H1 (cell line): ENCODE results near the gene DHRS13. TPM values are rescaled to one million over a fixed set of nuclear protein-coding genes. Genes with fewer than 3 reads are reported as not detected.

ENCODE experiments used
- CTCF ChIA-PET: fragments of 300-600 bp; sonication (Branson Sonifier 250); formaldehyde crosslinking; loops from one replicate; lab custom pipeline; 2021; ENCODE audit not compliant: partially characterized antibody; lab: Charles Lee
- POLR2A ChIA-PET: fragments of 300-600 bp; sonication (Branson Sonifier 250); formaldehyde crosslinking; loops from one replicate; lab custom pipeline; 2021; ENCODE audit warnings: inconsistent platforms; ENCODE audit not compliant: partially characterized antibody; lab: Charles Lee
- DNase-seq, 2 experiments: peaks; one replicate each; pipeline versions ENCODE4 v3.0.0 to v3.0.0-alpha.2; 2010 to 2022; ENCODE audit warnings: low spot score in 2 of 2, low read depth in 1 of 2, mixed read lengths in 1 of 2
- FAIRE-seq: peaks from 2 replicates; lab custom pipeline; 2011; peaks lifted over from hg19 to GRCh38; lab: Jason Lieb, UNC
- H2AFZ ChIP-seq: 2 replicates; pipeline ENCODE4 v1.8.1; 2012; ENCODE audit warnings: low read length, inconsistent platforms
- H2AK5ac ChIP-seq: 2 replicates; pipeline ENCODE4 v1.6.1; 2013; ENCODE audit warnings: low read depth, low read length
- H2BK120ac ChIP-seq: replicated peaks from 2 replicates; pipeline ENCODE3; 2013; ENCODE audit warnings: low read depth, low read length, inconsistent platforms
- H2BK12ac ChIP-seq: 2 replicates; pipeline ENCODE4 v1.6.1; 2013; ENCODE audit warnings: low read depth, low read length
- H2BK15ac ChIP-seq: 2 replicates; pipeline ENCODE4 v1.6.1; 2013; ENCODE audit warnings: low read length
- H2BK20ac ChIP-seq: 2 replicates; pipeline ENCODE4 v1.6.1; 2013; ENCODE audit warnings: low read length
- H2BK5ac ChIP-seq: 2 replicates; pipeline ENCODE4 v1.6.1; 2013; ENCODE audit warnings: low read depth, low read length
- H3K14ac ChIP-seq: 2 replicates; pipeline ENCODE4 v1.6.1; 2013; ENCODE audit warnings: inconsistent platforms; ENCODE audit not compliant: insufficient read length
- H3K18ac ChIP-seq: 2 replicates; pipeline ENCODE4 v1.6.1; 2013; ENCODE audit warnings: low read length; ENCODE audit errors: extremely low read depth
- H3K23ac ChIP-seq: 2 replicates; pipeline ENCODE4 v1.6.1; 2013; ENCODE audit warnings: inconsistent platforms; ENCODE audit not compliant: insufficient read length
- H3K23me2 ChIP-seq: 2 replicates; pipeline ENCODE4 v1.6.1; 2013; ENCODE audit warnings: low read depth, low read length
- H3K27ac ChIP-seq: 2 replicates; pipeline ENCODE4 v1.6.1; 2011; ENCODE audit warnings: low read depth, low read length, inconsistent platforms
- H3K27me3 ChIP-seq, 4 experiments: replicated peaks in 1 of 4; 1 replicate in 1 of 4; 2 replicates in 3 of 4; pipeline versions ENCODE4 v1.6.1 to v1.8.1; 2011 to 2013; ENCODE audit warnings: low read length in 3 of 4, mild to moderate bottlenecking in 3 of 4, inconsistent platforms in 2 of 4, mixed read lengths in 2 of 4, moderate library complexity in 1 of 4; ENCODE audit not compliant: control insufficient read depth in 3 of 4, insufficient read depth in 3 of 4; ENCODE audit errors: extremely low read depth in 1 of 4
- H3K36me3 ChIP-seq, 4 experiments: 2 replicates each; pipeline versions ENCODE4 v1.6.1 to v1.8.1; 2011 to 2013; ENCODE audit warnings: mild to moderate bottlenecking in 4 of 4, low read length in 3 of 4, moderate library complexity in 2 of 4, control low read depth in 1 of 4, inconsistent platforms in 1 of 4; ENCODE audit not compliant: insufficient read depth in 4 of 4, control insufficient read depth in 2 of 4
- H3K4ac ChIP-seq: replicated peaks from 2 replicates; pipeline ENCODE3; 2013; ENCODE audit warnings: low read length, low read depth, mixed read lengths, inconsistent platforms; ENCODE audit not compliant: insufficient read length
- H3K4me1 ChIP-seq, 4 experiments: replicated peaks in 1 of 4; 1 replicate in 1 of 4; 2 replicates in 3 of 4; pipeline versions ENCODE4 v1.6.1 to v1.8.1; 2011 to 2013; ENCODE audit warnings: low read length in 3 of 4, inconsistent platforms in 2 of 4, mixed read lengths in 1 of 4; ENCODE audit not compliant: insufficient read depth in 4 of 4, control insufficient read depth in 3 of 4
- H3K4me2 ChIP-seq, 2 experiments: 2 replicates each; pipeline versions ENCODE4 v1.6.1 to v1.8.1; 2011 to 2013; ENCODE audit warnings: low read depth in 2 of 2, low read length in 2 of 2, control low read depth in 1 of 2, inconsistent platforms in 1 of 2, mild to moderate bottlenecking in 1 of 2; ENCODE audit not compliant: insufficient read depth in 1 of 2
- H3K4me3 ChIP-seq, 4 experiments: fragments of 200-600, 300-600 bp in 1 of 4; sonication (generic), shearing (Covaris generic), sonication (Bioruptor Twin) in 1 of 4; 2 replicates each; pipeline versions ENCODE4 v1.5.1 to v1.8.1; 2011 to 2016; ENCODE audit warnings: low read length in 4 of 4, low read depth in 3 of 4, control low read depth in 2 of 4, inconsistent platforms in 2 of 4, mild to moderate bottlenecking in 2 of 4, mixed read lengths in 1 of 4, moderate library complexity in 1 of 4; ENCODE audit not compliant: insufficient read depth in 2 of 4; ENCODE audit errors: extremely low read depth in 1 of 4
- H3K56ac ChIP-seq: replicated peaks from 2 replicates; pipeline ENCODE3; 2013; ENCODE audit warnings: low read depth, mild to moderate bottlenecking, mixed read lengths, low read length, inconsistent platforms; ENCODE audit not compliant: insufficient read length
- H3K79me1 ChIP-seq: 2 replicates; pipeline ENCODE4 v1.6.1; 2013; ENCODE audit warnings: low read depth, low read length, control low read depth
- H3K79me2 ChIP-seq, 2 experiments: 2 replicates each; pipeline versions ENCODE4 v1.6.1 to v1.8.1; 2012 to 2013; ENCODE audit warnings: low read length in 2 of 2, mild to moderate bottlenecking in 2 of 2, inconsistent platforms in 1 of 2; ENCODE audit not compliant: insufficient read depth in 2 of 2, control insufficient read depth in 1 of 2
- H3K9ac ChIP-seq, 4 experiments: replicated peaks in 1 of 4; 1 replicate in 1 of 4; 2 replicates in 3 of 4; pipeline versions ENCODE4 v1.6.1 to v1.8.1; 2011 to 2013; ENCODE audit warnings: low read depth in 3 of 4, low read length in 3 of 4, control low read depth in 2 of 4, mild to moderate bottlenecking in 2 of 4, moderate library complexity in 2 of 4, inconsistent platforms in 1 of 4; ENCODE audit errors: extremely low read depth in 1 of 4
- H3K9me3 ChIP-seq, 2 experiments: 2 replicates each; pipeline versions ENCODE4 v1.6.1 to v1.8.1; 2012 to 2013; ENCODE audit warnings: mild to moderate bottlenecking in 2 of 2, moderate library complexity in 2 of 2, control low read depth in 1 of 2, inconsistent platforms in 1 of 2, low read depth in 1 of 2, low read length in 1 of 2, mixed read lengths in 1 of 2; ENCODE audit not compliant: insufficient read depth in 2 of 2
- H4K20me1 ChIP-seq, 2 experiments: replicated peaks in 1 of 2; 2 replicates each; pipeline versions ENCODE3 to v1.8.1; 2011 to 2013; ENCODE audit warnings: inconsistent platforms in 2 of 2, low read length in 2 of 2, mild to moderate bottlenecking in 1 of 2; ENCODE audit not compliant: insufficient read depth in 2 of 2, control insufficient read depth in 1 of 2
- H4K5ac ChIP-seq: 2 replicates; pipeline ENCODE4 v1.6.1; 2013; ENCODE audit warnings: low read length, low read depth, mixed read lengths, inconsistent platforms; ENCODE audit not compliant: insufficient read length
- H4K8ac ChIP-seq: 2 replicates; pipeline ENCODE4 v1.8.0; 2013; ENCODE audit warnings: mild to moderate bottlenecking, moderate library complexity, low read length, inconsistent platforms; ENCODE audit not compliant: insufficient read depth; ENCODE audit errors: extremely low read depth
- H4K91ac ChIP-seq: replicated peaks from 2 replicates; pipeline ENCODE3; 2013; ENCODE audit warnings: low read length, mixed read lengths, inconsistent platforms; ENCODE audit not compliant: insufficient read length
- CBX8 ChIP-seq: fragments of 300-800, 300-1000 bp; sonication (generic); IDR thresholded peaks from 2 replicates; pipeline ENCODE4 v1.7.1; 2016; ENCODE audit warnings: low read depth, low read length, borderline replicate concordance
- KDM5A ChIP-seq: fragments of 200-600 bp; IDR thresholded peaks from 2 replicates; pipeline ENCODE4 v1.7.1; 2012; ENCODE audit warnings: mild to moderate bottlenecking, low read length, inconsistent platforms, mixed read lengths
- POLR2A ChIP-seq, 2 experiments: IDR thresholded peaks; 1 replicate in 1 of 2; 2 replicates in 1 of 2; pipeline ENCODE4 v1.6.1; 2011; ENCODE audit warnings: low read depth in 2 of 2, low read length in 2 of 2, mild to moderate bottlenecking in 2 of 2; ENCODE audit errors: control extremely low read depth in 1 of 2
- SIN3A ChIP-seq, 2 experiments: IDR thresholded peaks in 1 of 2; conservative IDR thresholded peaks in 1 of 2; 2 replicates each; pipeline ENCODE4 v1.6.1; 2011 to 2012; ENCODE audit warnings: low read length in 2 of 2, improper control_type of control experiment in 1 of 2, low read depth in 1 of 2, mild to moderate bottlenecking in 1 of 2
- TEAD4 ChIP-seq: IDR thresholded peaks from 2 replicates; pipeline ENCODE4 v1.6.1; 2012; ENCODE audit warnings: low read depth, low read length, inconsistent platforms, mixed read lengths
- ZNF274 ChIP-seq: IDR thresholded peaks from 2 replicates; pipeline ENCODE4 v1.7.0; 2012; ENCODE audit warnings: low read length, borderline replicate concordance; ENCODE audit errors: extremely low read depth
- WGBS, 2 experiments: shearing (Covaris generic) in 1 of 2; methylation state at CpG; one replicate each; pipeline versions ENCODE4 v1.1.6 to v1.1.7; 2013 to 2015; ENCODE audit warnings: low lambda C conversion rate in 2 of 2, mixed read lengths in 2 of 2, inconsistent platforms in 1 of 2, low coverage in 1 of 2, missing lambda C conversion rate in 1 of 2; ENCODE audit not compliant: insufficient replicate concordance in 2 of 2, insufficient coverage in 1 of 2, insufficient read length in 1 of 2; ENCODE audit errors: extremely low coverage in 1 of 2, missing lambda C conversion rate in 1 of 2; 5-methylcytosine and 5-hydroxymethylcytosine counted together
- polyA plus RNA-seq, 7 experiments: library from polyadenylated mRNA; depleted of rRNA in 3 of 7; stranded (reverse) in 5 of 7; unstranded in 2 of 7; fragments of >200 nt in 5 of 7; fragments of 200-250 nt in 2 of 7; gene quantifications; 1 replicate in 5 of 7; 2 replicates in 1 of 7; 4 replicates in 1 of 7; pipeline versions ENCODE4 v1.2.1 to v1.2.3, GENCODE V29; 2011 to 2013; ENCODE audit warnings: missing spikeins in 2 of 7, mixed read lengths in 2 of 7
- total RNA-seq: library from RNA; stranded (reverse); fragmentation: NEBNext Ultra II Directional; extraction: Animal tissue kit (Norgen Biotek cat#: 25700); gene quantifications from 2 replicates; pipeline ENCODE4 v1.2.1, GENCODE V29; 2021
- TF ChIP-seq, protein P1 (sequence below): IDR thresholded peaks from 2 replicates; pipeline ENCODE4 v1.6.1; 2011; ENCODE audit warnings: low read length, improper control_type of control experiment
- TF ChIP-seq, protein P2 (sequence below), 3 experiments: IDR thresholded peaks; 1 replicate in 2 of 3; 2 replicates in 1 of 3; pipeline versions ENCODE4 v1.5.1 to v1.6.1; 2011; ENCODE audit warnings: low read length in 3 of 3, mild to moderate bottlenecking in 3 of 3, inconsistent platforms in 2 of 3, low read depth in 1 of 3, moderate library complexity in 1 of 3; ENCODE audit not compliant: insufficient read depth in 1 of 3; ENCODE audit errors: control extremely low read depth in 1 of 3
- TF ChIP-seq, protein P3 (sequence below): IDR thresholded peaks from 2 replicates; pipeline ENCODE4 v1.6.1; 2012; ENCODE audit warnings: inconsistent platforms

The DHRS13 gene
- total and polyA plus RNA-seq, 2 of the 8 experiments (the other 6 are each of a cell fraction or from before 2014, with no cell fraction given) = 23.7 to 30.0 TPM

DNA sequence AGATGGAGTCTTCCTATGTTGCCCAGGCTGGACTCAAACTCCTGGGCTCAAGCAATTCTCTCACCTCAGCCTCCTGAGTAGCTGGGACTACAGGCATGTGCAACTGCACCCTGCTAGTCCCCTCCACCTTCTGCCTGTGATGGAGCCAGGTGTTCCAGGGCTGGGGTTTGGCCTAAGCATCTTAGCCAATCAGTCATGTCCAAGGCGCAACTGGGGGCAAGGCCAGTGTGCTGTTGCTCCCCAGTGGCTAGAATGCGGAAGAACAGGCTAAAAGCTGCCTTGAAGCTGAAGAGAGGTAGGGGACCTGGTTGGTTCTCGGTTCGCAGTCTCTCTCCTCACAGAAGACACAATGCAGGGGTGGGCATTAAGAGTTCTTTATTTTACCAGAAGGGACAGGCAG lies 23.9 kb downstream of the DHRS13 start:
- no peak overlapping the region for H4K91ac ChIP-seq
- DNase-seq (peak; percentile 67 to 75), FAIRE-seq (peak; percentile 96)
- H2AK5ac ChIP-seq = no peak overlapping the region
- H3K23ac ChIP-seq = no peak overlapping the region
- no peaks in the 10 kb centered on the region for H3K9me3 ChIP-seq
- H3K27me3 ChIP-seq = no peaks in the 10 kb centered on the region; a peak in 1 of 7 replicates
- H3K18ac ChIP-seq = no peak overlapping the region
- H2AFZ ChIP-seq = no peak overlapping the region
- no peak overlapping the region for H2BK15ac ChIP-seq
- no peak overlapping the region for H4K8ac ChIP-seq
- no peaks in the 10 kb centered on the region for H4K20me1 ChIP-seq
- H2BK20ac ChIP-seq = no peak overlapping the region
- no peak overlapping the region for H4K5ac ChIP-seq
- H3K23me2 ChIP-seq = no peaks in the 10 kb centered on the region
- H3K79me2 ChIP-seq = no peaks in the 10 kb centered on the region
- H3K36me3 ChIP-seq = peaks cover 9 to 34% (median 21%) of the 10 kb centered on the region in 4 experiments; a peak in 6 of 8 replicates
- no peak overlapping the region for H2BK5ac ChIP-seq
- no peak overlapping the region for H3K4ac ChIP-seq
- H3K56ac ChIP-seq = no peak overlapping the region
- H2BK12ac ChIP-seq = 0 out of 2 replicates have a peak overlapping the region, but pooled peaks have one; percentile 14
- no peak overlapping the region for H3K27ac ChIP-seq
- no peak overlapping the region for H3K4me3 ChIP-seq
- CTCF ChIA-PET = interaction anchor here (0.6 to 5.7 kb wide), 41 partner anchors 9 to 261 kb away, joined by 3 to 73 read pairs (median 5); partner anchors contain the start of genes FAM222B, FLOT2 and TLCD1
- H3K9ac ChIP-seq = no peak overlapping the region
- POLR2A ChIA-PET = interaction anchor here (0.6 to 2.3 kb wide), 16 partner anchors 8 to 238 kb away, joined by 3 to 13 read pairs (median 4); partner anchors contain the start of gene RPL23A
- no peaks in the 10 kb centered on the region; a peak in 3 of 7 replicates for H3K4me1 ChIP-seq
- no peak overlapping the region for H2BK120ac ChIP-seq
- H3K79me1 ChIP-seq = no peaks in the 10 kb centered on the region; the same call in 1 of the 2 replicates
- no peak overlapping the region for H3K14ac ChIP-seq
- no peak overlapping the region for H3K4me2 ChIP-seq
- WGBS, 2 experiments = 55% methylated on average over 4 of the region's 4 CpGs; no CpG with 5 or more reads in 1 of the 2 experiments
- no peak for TF ChIP-seq CBX8
- peak in 1 of 2 experiments; percentile 68; a peak in 2 of 4 replicates for TF ChIP-seq SIN3A (conservative IDR thresholded peaks at IDR 0.05 in 1 of 2, IDR thresholded peaks at IDR 0.05 in 1 of 2; ENCODE audit: low read depth in 1 of 2, low read length in 2 of 2)
- no peak for TF ChIP-seq ZNF274
- TF ChIP-seq KDM5A = no peak
- TF ChIP-seq, protein P1, sequence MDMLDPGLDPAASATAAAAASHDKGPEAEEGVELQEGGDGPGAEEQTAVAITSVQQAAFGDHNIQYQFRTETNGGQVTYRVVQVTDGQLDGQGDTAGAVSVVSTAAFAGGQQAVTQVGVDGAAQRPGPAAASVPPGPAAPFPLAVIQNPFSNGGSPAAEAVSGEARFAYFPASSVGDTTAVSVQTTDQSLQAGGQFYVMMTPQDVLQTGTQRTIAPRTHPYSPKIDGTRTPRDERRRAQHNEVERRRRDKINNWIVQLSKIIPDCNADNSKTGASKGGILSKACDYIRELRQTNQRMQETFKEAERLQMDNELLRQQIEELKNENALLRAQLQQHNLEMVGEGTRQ = no peak
- TF ChIP-seq, protein P2, sequence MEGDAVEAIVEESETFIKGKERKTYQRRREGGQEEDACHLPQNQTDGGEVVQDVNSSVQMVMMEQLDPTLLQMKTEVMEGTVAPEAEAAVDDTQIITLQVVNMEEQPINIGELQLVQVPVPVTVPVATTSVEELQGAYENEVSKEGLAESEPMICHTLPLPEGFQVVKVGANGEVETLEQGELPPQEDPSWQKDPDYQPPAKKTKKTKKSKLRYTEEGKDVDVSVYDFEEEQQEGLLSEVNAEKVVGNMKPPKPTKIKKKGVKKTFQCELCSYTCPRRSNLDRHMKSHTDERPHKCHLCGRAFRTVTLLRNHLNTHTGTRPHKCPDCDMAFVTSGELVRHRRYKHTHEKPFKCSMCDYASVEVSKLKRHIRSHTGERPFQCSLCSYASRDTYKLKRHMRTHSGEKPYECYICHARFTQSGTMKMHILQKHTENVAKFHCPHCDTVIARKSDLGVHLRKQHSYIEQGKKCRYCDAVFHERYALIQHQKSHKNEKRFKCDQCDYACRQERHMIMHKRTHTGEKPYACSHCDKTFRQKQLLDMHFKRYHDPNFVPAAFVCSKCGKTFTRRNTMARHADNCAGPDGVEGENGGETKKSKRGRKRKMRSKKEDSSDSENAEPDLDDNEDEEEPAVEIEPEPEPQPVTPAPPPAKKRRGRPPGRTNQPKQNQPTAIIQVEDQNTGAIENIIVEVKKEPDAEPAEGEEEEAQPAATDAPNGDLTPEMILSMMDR (IDR thresholded peaks at IDR 0.05; ENCODE audit: control extremely low read depth in 1 of 3, insufficient read depth in 1 of 3, low read depth in 1 of 3, low read length in 3 of 3) = peak; percentile 81 to 96 (median 85)
- TF ChIP-seq TEAD4 = peak; percentile 98
- TF ChIP-seq POLR2A (IDR thresholded peaks at IDR 0.05; ENCODE audit: control extremely low read depth in 1 of 2, low read depth in 2 of 2, low read length in 2 of 2) = no peak
- TF ChIP-seq, protein P3, sequence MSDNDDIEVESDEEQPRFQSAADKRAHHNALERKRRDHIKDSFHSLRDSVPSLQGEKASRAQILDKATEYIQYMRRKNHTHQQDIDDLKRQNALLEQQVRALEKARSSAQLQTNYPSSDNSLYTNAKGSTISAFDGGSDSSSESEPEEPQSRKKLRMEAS = no peak
